K562 (cell line): ENCODE measurements around the gene SPHK1. TPM values are rescaled to one million over a fixed set of nuclear protein-coding genes. Genes with fewer than 3 reads are reported as not detected.

ENCODE experiments used
- FOXA1 ChIP-seq: fragments of 450-650 bp; IDR thresholded peaks from 2 replicates; pipeline ENCODE4 v1.6.1; 2016; ENCODE audit warnings: mild to moderate bottlenecking, borderline replicate concordance
- GMEB1 ChIP-seq: fragments of 250-450 bp; sonication (Bioruptor Pico); IDR thresholded peaks from 2 replicates; pipeline ENCODE4 v1.4.0; 2020; ENCODE audit warnings: mild to moderate bottlenecking
- HNRNPK ChIP-seq: fragments of 200-400 bp; formaldehyde crosslinking; IDR thresholded peaks from one replicate; pipeline ENCODE4 v1.6.1; 2018; ENCODE audit warnings: mild to moderate bottlenecking, low read depth, low read length; ENCODE audit not compliant: poor library complexity, severe bottlenecking
- HNRNPL ChIP-seq: fragments of 200-400 bp; formaldehyde crosslinking; IDR thresholded peaks from 2 replicates; pipeline ENCODE4 v1.6.1; 2017; ENCODE audit warnings: low read depth, mild to moderate bottlenecking, low read length
- KDM4B ChIP-seq, 2 experiments: fragments of 450-650 bp in 1 of 2; sonication (generic) in 1 of 2; IDR thresholded peaks; 2 replicates each; pipeline ENCODE4 v1.6.1; 2016 to 2017; ENCODE audit warnings: borderline replicate concordance in 2 of 2, antibody characterized with exemption in 1 of 2, low read depth in 1 of 2, mild to moderate bottlenecking in 1 of 2
- MAFF ChIP-seq: IDR thresholded peaks from 2 replicates; pipeline ENCODE4 v1.6.1; 2012; ENCODE audit warnings: low read length, improper control_type of control experiment
- MAFG ChIP-seq: fragments of 450-650 bp; conservative IDR thresholded peaks from 2 replicates; pipeline ENCODE4 v1.6.1; 2016; ENCODE audit warnings: missing genetic modification characterization, missing compliant biosample characterization
- SFPQ ChIP-seq: fragments of 200-400 bp; formaldehyde crosslinking; IDR thresholded peaks from 2 replicates; pipeline ENCODE4 v1.6.1; 2017; ENCODE audit warnings: mild to moderate bottlenecking, low read depth, low read length, moderate library complexity
- SMARCE1 ChIP-seq: fragments of 450-650 bp; IDR thresholded peaks from 2 replicates; pipeline ENCODE4 v1.7.1; 2016; ENCODE audit warnings: mild to moderate bottlenecking
- SRSF1 ChIP-seq: fragments of 200-400 bp; formaldehyde crosslinking; IDR thresholded peaks from 2 replicates; pipeline ENCODE4 v1.6.1; 2017; ENCODE audit warnings: mild to moderate bottlenecking, low read depth, low read length, moderate library complexity
- TGIF2 ChIP-seq: sonication (generic); formaldehyde crosslinking; IDR thresholded peaks from 2 replicates; pipeline ENCODE4 v1.8.1; 2022; ENCODE audit warnings: mild to moderate bottlenecking, missing genetic modification reagents, moderate library complexity
- YBX1 ChIP-seq: fragments of 450-650 bp; IDR thresholded peaks from 2 replicates; pipeline ENCODE4 v1.7.1; 2016; ENCODE audit warnings: mild to moderate bottlenecking
- ZBTB5 ChIP-seq: fragments of 450-650 bp; IDR thresholded peaks from 2 replicates; pipeline ENCODE4 v1.6.1; 2017; ENCODE audit warnings: antibody characterized with exemption
- ZC3H8 ChIP-seq: fragments of 450-650 bp; IDR thresholded peaks from 2 replicates; pipeline ENCODE4 v1.6.1; 2017
- ZNF134 ChIP-seq: fragments of 250-450 bp; sonication (Bioruptor Pico); conservative IDR thresholded peaks from 2 replicates; pipeline ENCODE4 v1.4.0; 2020
- ZNF165 ChIP-seq: fragments of 250-450 bp; sonication (Bioruptor Pico); IDR thresholded peaks from 2 replicates; pipeline ENCODE4 v1.4.0; 2020; ENCODE audit warnings: borderline replicate concordance
- ZNF184 ChIP-seq: sonication (generic); formaldehyde crosslinking; IDR thresholded peaks from 2 replicates; pipeline ENCODE4 v1.5.0; 2020; ENCODE audit warnings: missing genetic modification reagents
- polyA plus RNA-seq, 8 experiments: library from polyadenylated mRNA; depleted of rRNA in 4 of 8; stranded (reverse) in 5 of 8; unstranded in 3 of 8; fragments of >200 nt; fragmentation: Nextera tagmentation in 2 of 8; fragmentation: Illumina TruSeq in 1 of 8; extraction: Ambion mirVana in 2 of 8; extraction: Trizol in 1 of 8; gene quantifications; 2 replicates each; pipeline versions ENCODE4 v1.2.1 to v1.2.3, GENCODE V29; 2011 to 2014; ENCODE audit warnings: inconsistent platforms in 1 of 8, missing spikeins in 1 of 8
- total RNA-seq, 7 experiments: library from RNA; depleted of rRNA in 6 of 7; stranded (reverse); fragments of >200 nt in 6 of 7; fragmentation: Illumina TruSeq in 2 of 7; extraction: Trizol in 2 of 7; gene quantifications; 2 replicates each; pipeline versions ENCODE4 v1.2.1 to v1.2.3, GENCODE V29; 2011 to 2021; ENCODE audit warnings: low replicate concordance in 1 of 7
- TF ChIP-seq, protein P1 (sequence below): sonication (generic); formaldehyde crosslinking; IDR thresholded peaks from 2 replicates; pipeline ENCODE4 v1.8.0; 2022; ENCODE audit warnings: missing genetic modification reagents, mild to moderate bottlenecking, borderline replicate concordance

SPHK1 gene
- total and polyA plus RNA-seq, 9 of the 15 experiments (the other 6 are each of a cell fraction or from before 2014, with no cell fraction given): 0.21 to 60.3 (median 14.5) TPM

GRCh38 chr17:76405967-76406647 is 21.7 kb downstream of the SPHK1 start (continued):
- TF ChIP-seq KDM4B (IDR thresholded peaks at IDR 0.05; ENCODE audit: borderline replicate concordance in 2 of 2, low read depth in 1 of 2) (peak in 1 of 2 experiments; percentile 85; a peak in 1 of 4 replicates), HNRNPL (no peak), SRSF1 (no peak), TGIF2 (CRISPR knock-in tag) (no peak), FOXA1 (no peak), YBX1 (no peak), GMEB1 (CRISPR knock-in tag) (peak; percentile 70), ZC3H8 (no peak), MAFG (tag) (peak; percentile 35; the same call in 1 of the 2 replicates), MAFF (no peak), HNRNPK (no peak), SFPQ (no peak), ZNF184 (no peak), ZBTB5 (no peak), ZNF165 (CRISPR knock-in tag) (peak; percentile 52; the same call in 1 of the 2 replicates), ZNF134 (CRISPR knock-in tag) (peak; percentile 74), SMARCE1 (peak; percentile 98)
- TF ChIP-seq, protein P1, sequence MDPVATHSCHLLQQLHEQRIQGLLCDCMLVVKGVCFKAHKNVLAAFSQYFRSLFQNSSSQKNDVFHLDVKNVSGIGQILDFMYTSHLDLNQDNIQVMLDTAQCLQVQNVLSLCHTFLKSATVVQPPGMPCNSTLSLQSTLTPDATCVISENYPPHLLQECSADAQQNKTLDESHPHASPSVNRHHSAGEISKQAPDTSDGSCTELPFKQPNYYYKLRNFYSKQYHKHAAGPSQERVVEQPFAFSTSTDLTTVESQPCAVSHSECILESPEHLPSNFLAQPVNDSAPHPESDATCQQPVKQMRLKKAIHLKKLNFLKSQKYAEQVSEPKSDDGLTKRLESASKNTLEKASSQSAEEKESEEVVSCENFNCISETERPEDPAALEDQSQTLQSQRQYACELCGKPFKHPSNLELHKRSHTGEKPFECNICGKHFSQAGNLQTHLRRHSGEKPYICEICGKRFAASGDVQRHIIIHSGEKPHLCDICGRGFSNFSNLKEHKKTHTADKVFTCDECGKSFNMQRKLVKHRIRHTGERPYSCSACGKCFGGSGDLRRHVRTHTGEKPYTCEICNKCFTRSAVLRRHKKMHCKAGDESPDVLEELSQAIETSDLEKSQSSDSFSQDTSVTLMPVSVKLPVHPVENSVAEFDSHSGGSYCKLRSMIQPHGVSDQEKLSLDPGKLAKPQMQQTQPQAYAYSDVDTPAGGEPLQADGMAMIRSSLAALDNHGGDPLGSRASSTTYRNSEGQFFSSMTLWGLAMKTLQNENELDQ (CRISPR knock-in tag): no peak
